Keratinocyte (primary cell): ENCODE measurements around the gene CLIC3.

ENCODE experiments used
- EZH2 ChIP-seq: IDR thresholded peaks from one replicate; pipeline ENCODE4 v1.6.1; 2012; ENCODE audit warnings: inconsistent platforms, mild to moderate bottlenecking, low read length, moderate library complexity
- TF ChIP-seq, protein P1 (sequence below), 3 experiments: IDR thresholded peaks in 1 of 3; conservative IDR thresholded peaks in 1 of 3; optimal IDR thresholded peaks in 1 of 3; 2 replicates in 2 of 3; 3 replicates in 1 of 3; pipeline versions ENCODE3 to v1.5.1; 2011; ENCODE audit warnings: low read length in 3 of 3, mild to moderate bottlenecking in 3 of 3, moderate library complexity in 2 of 3, control low read depth in 1 of 3, inconsistent platforms in 1 of 3; ENCODE audit not compliant: insufficient read depth in 2 of 3; ENCODE audit errors: extremely low read depth in 1 of 3

DNA sequence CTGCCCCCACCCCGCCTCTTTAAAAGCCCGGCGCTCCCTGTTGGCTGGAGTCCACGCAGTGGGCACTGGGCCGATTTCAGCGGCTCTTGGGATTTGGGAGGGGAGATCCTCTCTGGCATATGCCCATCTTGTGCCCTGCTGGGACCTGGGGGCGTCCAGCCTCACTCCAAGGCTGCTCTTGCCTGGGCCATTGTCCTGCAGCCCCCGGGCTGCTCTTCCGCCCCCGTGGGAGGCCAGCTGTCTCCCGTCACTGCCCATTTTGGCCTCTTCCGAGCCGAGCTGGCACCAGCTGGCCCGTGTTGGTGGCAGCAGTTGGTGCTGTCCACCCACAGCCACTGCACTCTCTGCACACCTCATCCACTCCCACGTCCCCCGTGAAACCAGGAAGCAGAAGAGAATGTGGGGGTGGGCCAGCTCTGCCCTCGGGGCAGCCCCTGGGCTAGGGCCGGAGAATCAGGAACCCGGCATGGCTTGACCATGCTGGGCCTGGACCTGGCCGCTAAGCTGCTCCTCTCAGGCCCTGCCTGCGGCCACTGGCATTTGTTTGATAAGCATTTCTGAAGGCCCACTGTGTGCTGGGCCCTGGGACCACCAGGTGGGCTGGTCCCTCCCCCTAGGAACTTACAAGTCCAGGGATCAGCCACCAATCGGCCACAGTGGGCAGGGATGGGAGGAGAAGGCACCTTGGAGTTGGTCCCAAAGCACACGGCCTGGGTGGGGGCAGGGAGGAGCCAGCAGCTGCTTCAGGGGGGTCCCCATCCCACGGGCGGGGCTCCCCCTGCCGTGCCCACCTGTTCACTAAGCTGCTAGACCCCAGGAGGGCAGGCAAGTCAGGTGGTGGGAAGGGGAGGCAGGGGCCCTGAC is 49.1 kb downstream of the CLIC3 start:
- TF ChIP-seq, protein P1, sequence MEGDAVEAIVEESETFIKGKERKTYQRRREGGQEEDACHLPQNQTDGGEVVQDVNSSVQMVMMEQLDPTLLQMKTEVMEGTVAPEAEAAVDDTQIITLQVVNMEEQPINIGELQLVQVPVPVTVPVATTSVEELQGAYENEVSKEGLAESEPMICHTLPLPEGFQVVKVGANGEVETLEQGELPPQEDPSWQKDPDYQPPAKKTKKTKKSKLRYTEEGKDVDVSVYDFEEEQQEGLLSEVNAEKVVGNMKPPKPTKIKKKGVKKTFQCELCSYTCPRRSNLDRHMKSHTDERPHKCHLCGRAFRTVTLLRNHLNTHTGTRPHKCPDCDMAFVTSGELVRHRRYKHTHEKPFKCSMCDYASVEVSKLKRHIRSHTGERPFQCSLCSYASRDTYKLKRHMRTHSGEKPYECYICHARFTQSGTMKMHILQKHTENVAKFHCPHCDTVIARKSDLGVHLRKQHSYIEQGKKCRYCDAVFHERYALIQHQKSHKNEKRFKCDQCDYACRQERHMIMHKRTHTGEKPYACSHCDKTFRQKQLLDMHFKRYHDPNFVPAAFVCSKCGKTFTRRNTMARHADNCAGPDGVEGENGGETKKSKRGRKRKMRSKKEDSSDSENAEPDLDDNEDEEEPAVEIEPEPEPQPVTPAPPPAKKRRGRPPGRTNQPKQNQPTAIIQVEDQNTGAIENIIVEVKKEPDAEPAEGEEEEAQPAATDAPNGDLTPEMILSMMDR (optimal IDR thresholded peaks at IDR 0.05 in 1 of 3, IDR thresholded peaks at IDR 0.05 in 1 of 3, conservative IDR thresholded peaks at IDR 0.05 in 1 of 3; ENCODE audit: extremely low read depth in 1 of 3, insufficient read depth in 2 of 3, low read length in 3 of 3), result no peak
- no peak for TF ChIP-seq EZH2
